ENCODE results near the gene MMP25.

Gene MMP25

GRCh38 chr16:3045758-3046640 is at the start of gene MMP25:
TSS of gene MMP25 (plus strand) at chr16:3046561. CDS start at chr16:3046918, 357 bp downstream.
- DNase-seq = peak; percentile 62

- DNase-seq = no peak
Measured at GRCh38 chr16:2999929-3000328, 46.4 kb upstream of the MMP25 start.

GRCh38 chr16:3000540-3000939 is 45.8 kb upstream of the MMP25 start:
- no peak for DNase-seq

- no peak for DNase-seq
Measured at GRCh38 chr16:3001316-3001715, 45.0 kb upstream of the MMP25 start.

- DNase-seq = peak; percentile 100
Measured at GRCh38 chr16:3003582-3004270, 42.6 kb upstream of the MMP25 start.

GRCh38 chr16:3004319-3004718 is 42.0 kb upstream of the MMP25 start:
- DNase-seq = no peak

- no peak for DNase-seq
Measured at GRCh38 chr16:3004781-3005284, 41.5 kb upstream of the MMP25 start.

- no peak for DNase-seq
Measured at GRCh38 chr16:3007059-3007956, 39.1 kb upstream of the MMP25 start.

GRCh38 chr16:3007957-3008689 is 38.2 kb upstream of the MMP25 start:
- DNase-seq = peak; percentile 74

- DNase-seq = no peak
Measured at GRCh38 chr16:3008690-3009037, 37.7 kb upstream of the MMP25 start.

- DNase-seq = peak; percentile 99
Measured at GRCh38 chr16:3009568-3010390, 36.6 kb upstream of the MMP25 start.

- DNase-seq = no peak
Measured at GRCh38 chr16:3010510-3010909, 35.9 kb upstream of the MMP25 start.

- no peak for DNase-seq
Measured at GRCh38 chr16:3012246-3012645, 34.1 kb upstream of the MMP25 start.

GRCh38 chr16:3012828-3013420 is 33.4 kb upstream of the MMP25 start, which contains the start of gene CLDN9:
TSS of gene CLDN9 (plus strand) at chr16:3012923. CDS start at chr16:3013363, 440 bp downstream.
- peak; percentile 92 for DNase-seq

GRCh38 chr16:3013491-3013951 is 32.8 kb upstream of the MMP25 start:
- DNase-seq = peak; percentile 81

- DNase-seq = no peak
Measured at GRCh38 chr16:3013998-3014690, 32.2 kb upstream of the MMP25 start.

- DNase-seq = no peak
Measured at GRCh38 chr16:3014971-3015370, 31.4 kb upstream of the MMP25 start.

GRCh38 chr16:3015865-3016521 is 30.4 kb upstream of the MMP25 start:
- no peak for DNase-seq

- DNase-seq = no peak
Measured at GRCh38 chr16:3017344-3017743, 29.0 kb upstream of the MMP25 start.

Data from islet precursor cell (in vitro differentiated cells).